Measurements from ENCODE around the gene AFAP1L2.

DNA sequence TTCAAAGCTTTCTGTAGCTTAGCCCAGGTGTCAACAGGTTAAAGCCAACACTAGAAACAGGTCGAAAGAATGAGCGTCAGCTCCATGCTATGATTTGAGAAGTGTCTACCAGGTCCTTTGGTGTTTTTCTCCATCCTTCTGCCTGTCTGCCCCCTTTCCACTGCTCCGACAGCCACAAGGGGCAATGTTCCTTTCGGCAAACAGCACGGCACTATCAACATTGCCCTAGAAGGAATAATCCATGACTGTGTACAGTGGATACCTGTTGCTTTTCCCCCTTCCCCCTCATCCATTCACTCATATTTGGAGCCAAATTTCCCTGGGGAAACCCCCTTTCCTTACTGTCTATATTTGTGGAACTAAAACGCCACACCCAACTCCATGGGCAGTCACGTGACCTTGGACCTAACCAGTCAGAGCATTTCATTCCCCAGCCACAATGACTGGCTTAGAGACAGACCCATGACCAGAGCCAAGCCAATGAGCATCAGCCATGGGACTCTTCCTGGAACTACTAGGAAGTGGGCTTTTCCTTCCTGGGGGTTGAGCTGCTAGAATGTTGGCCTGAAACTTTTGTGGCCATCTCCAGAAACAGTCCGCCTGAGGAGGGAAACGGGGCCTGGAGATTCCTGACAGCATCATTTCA lies 51.5 kb downstream of the AFAP1L2 start:
- TF ChIP-seq, protein P1, sequence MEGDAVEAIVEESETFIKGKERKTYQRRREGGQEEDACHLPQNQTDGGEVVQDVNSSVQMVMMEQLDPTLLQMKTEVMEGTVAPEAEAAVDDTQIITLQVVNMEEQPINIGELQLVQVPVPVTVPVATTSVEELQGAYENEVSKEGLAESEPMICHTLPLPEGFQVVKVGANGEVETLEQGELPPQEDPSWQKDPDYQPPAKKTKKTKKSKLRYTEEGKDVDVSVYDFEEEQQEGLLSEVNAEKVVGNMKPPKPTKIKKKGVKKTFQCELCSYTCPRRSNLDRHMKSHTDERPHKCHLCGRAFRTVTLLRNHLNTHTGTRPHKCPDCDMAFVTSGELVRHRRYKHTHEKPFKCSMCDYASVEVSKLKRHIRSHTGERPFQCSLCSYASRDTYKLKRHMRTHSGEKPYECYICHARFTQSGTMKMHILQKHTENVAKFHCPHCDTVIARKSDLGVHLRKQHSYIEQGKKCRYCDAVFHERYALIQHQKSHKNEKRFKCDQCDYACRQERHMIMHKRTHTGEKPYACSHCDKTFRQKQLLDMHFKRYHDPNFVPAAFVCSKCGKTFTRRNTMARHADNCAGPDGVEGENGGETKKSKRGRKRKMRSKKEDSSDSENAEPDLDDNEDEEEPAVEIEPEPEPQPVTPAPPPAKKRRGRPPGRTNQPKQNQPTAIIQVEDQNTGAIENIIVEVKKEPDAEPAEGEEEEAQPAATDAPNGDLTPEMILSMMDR (IDR thresholded peaks at IDR 0.05), result no peak
- TF ChIP-seq EP300 (IDR thresholded peaks at IDR 0.05), result no peak
- no peak for TF ChIP-seq POLR2A (IDR thresholded peaks at IDR 0.05)
- TF ChIP-seq POLR2AphosphoS5 (IDR thresholded peaks at IDR 0.05), result no peak
